Spleen (tissue), 11 donors: ENCODE data around the gene GCSAM. TPM values are rescaled to one million over a fixed set of nuclear protein-coding genes. Genes with fewer than 3 reads are reported as not detected.

Experiments
- DNase-seq: peaks from one replicate; pipeline ENCODE4 v3.0.0-alpha.2; 2020
- H3K27ac ChIP-seq, 8 donors: fragments of 200-600 bp; sonication (generic) in 7 of 8; 1 replicate in 4 of 8; 2 replicates in 4 of 8; pipeline versions ENCODE4 v1.5.0 to v1.8.0; 2016 to 2021; ENCODE audit warnings: inconsistent platforms in 4 of 8, mild to moderate bottlenecking in 4 of 8, moderate library complexity in 1 of 8
- H3K27me3 ChIP-seq, 7 donors: fragments of 200-600 bp; sonication (generic) in 6 of 7; replicated peaks in 1 of 7; 1 replicate in 4 of 7; 2 replicates in 3 of 7; pipeline versions ENCODE4 v1.5.0 to v1.8.0; 2016 to 2021; ENCODE audit warnings: inconsistent platforms in 3 of 7, mild to moderate bottlenecking in 1 of 7
- H3K36me3 ChIP-seq, 6 donors: fragments of 200-600 bp; sonication (generic) in 5 of 6; 1 replicate in 4 of 6; 2 replicates in 2 of 6; pipeline versions ENCODE4 v1.5.0 to v1.8.0; 2016 to 2021; ENCODE audit warnings: inconsistent platforms in 2 of 6
- H3K4me1 ChIP-seq, 6 donors: fragments of 200-600 bp; sonication (generic) in 5 of 6; 1 replicate in 3 of 6; 2 replicates in 3 of 6; pipeline versions ENCODE4 v1.5.0 to v1.8.0; 2016 to 2021; ENCODE audit warnings: inconsistent platforms in 3 of 6
- H3K4me3 ChIP-seq, 8 donors: fragments of 200-600 bp; sonication (generic) in 7 of 8; 1 replicate in 4 of 8; 2 replicates in 4 of 8; pipeline versions ENCODE4 v1.5.0 to v1.8.0; 2016 to 2021; ENCODE audit warnings: inconsistent platforms in 4 of 8, mild to moderate bottlenecking in 4 of 8, moderate library complexity in 2 of 8
- H3K9me3 ChIP-seq, 8 donors: fragments of 200-600 bp; sonication (generic) in 7 of 8; 1 replicate in 4 of 8; 2 replicates in 4 of 8; pipeline versions ENCODE4 v1.5.0 to v1.8.0; 2016 to 2021; ENCODE audit warnings: inconsistent platforms in 4 of 8
- CTCF ChIP-seq, 11 experiments: fragments of 200-600 bp in 7 of 11; fragments of 450-650 bp in 4 of 11; sonication (generic) in 4 of 11; IDR thresholded peaks in 8 of 11; conservative IDR thresholded peaks in 3 of 11; 1 replicate in 7 of 11; 2 replicates in 4 of 11; pipeline versions ENCODE4 v1.4.0 to v1.8.0; 2016 to 2021; ENCODE audit warnings: antibody characterized with exemption in 11 of 11, inconsistent platforms in 4 of 11, mild to moderate bottlenecking in 1 of 11
- POLR2A ChIP-seq, 3 donors: fragments of 450-650 bp; IDR thresholded peaks; one replicate each; pipeline ENCODE4 v1.5.1; 2017; ENCODE audit warnings: antibody characterized with exemption in 3 of 3, mild to moderate bottlenecking in 1 of 3
- POLR2AphosphoS5 ChIP-seq, 3 donors: sonication (generic); formaldehyde crosslinking; IDR thresholded peaks; one replicate each; pipeline ENCODE4 v1.5.1; 2017; ENCODE audit warnings: antibody characterized with exemption in 3 of 3
- WGBS, 5 donors: extraction: QIAGEN DNeasy Blood & Tissue Kit in 3 of 5; methylation state at CpG; one replicate each; pipeline versions ENCODE4 v1.1.5 to v1.1.7; 2013 to 2018; 5-methylcytosine and 5-hydroxymethylcytosine counted together
- intact Hi-C: fragments of 100-400 bp; cut with DNase I; formaldehyde crosslinking; loops from one replicate; pipeline ENCODE4 v1.15.0; 2023; ENCODE audit warnings: low total_unique reads
- polyA plus RNA-seq, 3 donors: library from polyadenylated mRNA; stranded (reverse); fragments of 200-250 nt; gene quantifications; one replicate each; pipeline ENCODE4 v1.2.1, GENCODE V29; 2013
- total RNA-seq, 7 donors: library from RNA; depleted of rRNA in 3 of 7; stranded (reverse); fragments of >200 nt in 3 of 7; fragmentation: NEBNext Ultra II Directional in 4 of 7; extraction: Animal tissue kit (Norgen Biotek cat#: 25700) in 4 of 7; gene quantifications; one replicate each; pipeline versions ENCODE4 v1.1.0 to v1.2.1, GENCODE V29; 2016 to 2021
- donor health status: healthy with polysubstance abuse.
- donor health status: DM: no; HTN: no; CAD: no; lungs with moderate emphysema.
- donor health status: DM: no; HTN: no; CAD: no.
- donor health status: Bipolar disorder and iron deficiency.
- donor health status: healthy.
- donor health status: DM: no; HTN: no; CAD: no.
- donor health status: DM: yes; HTN: yes; CAD: no.

GCSAM gene
- total and polyA plus RNA-seq, 10 donors, result 2.7 to 20.9 (median 8.9) TPM

- no peak overlapping the region for H3K27ac ChIP-seq
- WGBS, 5 donors, result 34 to 64% (median 55%) methylated on average over 2 of the region's 2 CpGs
- TF ChIP-seq POLR2AphosphoS5 (IDR thresholded peaks at IDR 0.05), result no peak
- no peak for TF ChIP-seq POLR2A (IDR thresholded peaks at IDR 0.05)
- no peak for TF ChIP-seq CTCF (IDR thresholded peaks at IDR 0.05 in 8 of 11, conservative IDR thresholded peaks at IDR 0.05 in 3 of 11)
Observed at GRCh38 chr3:112095731-112096130, 37.3 kb downstream of the GCSAM start.

GRCh38 chr3:112093180-112093522, 39.9 kb downstream of the GCSAM start:
- Histone ChIP-seq H3K27ac (peak overlapping the region in 2 of 8 donors; percentile 7 to 24), H3K36me3 (no peaks in the 10 kb centered on the region), H3K9me3 (no peaks in the 10 kb centered on the region), H3K4me3 (no peak overlapping the region), H3K4me1 (peaks cover 6 to 34% (median 20%) of the 10 kb centered on the region in 6 donors), H3K27me3 (peaks cover 0 to 16% (median 0%) of the 10 kb centered on the region in 7 donors)
- TF ChIP-seq CTCF (IDR thresholded peaks at IDR 0.05 in 8 of 11, conservative IDR thresholded peaks at IDR 0.05 in 3 of 11), result no peak
- TF ChIP-seq POLR2AphosphoS5 (IDR thresholded peaks at IDR 0.05), result no peak
- no peak for TF ChIP-seq POLR2A (IDR thresholded peaks at IDR 0.05)
- DNase-seq, result no peak
- intact Hi-C loops, result no loop called here

More at GRCh38 chr3:112095731-112096130, 37.3 kb downstream of the GCSAM start:
- Histone ChIP-seq H3K27me3 (no peaks in the 10 kb centered on the region), H3K9me3 (no peaks in the 10 kb centered on the region), H3K4me1 (peaks cover 0 to 21% (median 9%) of the 10 kb centered on the region in 6 donors), H3K4me3 (no peak overlapping the region), H3K36me3 (no peaks in the 10 kb centered on the region)
- no peak for DNase-seq
- intact Hi-C loops, result no loop called here

- no peaks in the 10 kb centered on the region for H3K36me3 ChIP-seq
- peaks cover 6 to 35% (median 20%) of the 10 kb centered on the region in 6 donors for H3K4me1 ChIP-seq
- TF ChIP-seq POLR2AphosphoS5 (IDR thresholded peaks at IDR 0.05), result no peak
- no peak for TF ChIP-seq CTCF (IDR thresholded peaks at IDR 0.05 in 8 of 11, conservative IDR thresholded peaks at IDR 0.05 in 3 of 11)
- TF ChIP-seq POLR2A (IDR thresholded peaks at IDR 0.05), result no peak
- 51 to 61% (median 58%) methylated on average over 6 of the region's 6 CpGs for WGBS, 5 donors
- no peak overlapping the region for H3K4me3 ChIP-seq
- H3K27me3 ChIP-seq, result peaks cover 0 to 22% (median 4%) of the 10 kb centered on the region in 7 donors
- H3K27ac ChIP-seq, result peak overlapping the region in 3 of 8 donors; percentile 7 to 24 (median 11)
- H3K9me3 ChIP-seq, result no peaks in the 10 kb centered on the region
- DNase-seq, result no peak
- intact Hi-C loops, result no loop called here
Observed at GRCh38 chr3:112092496-112093179, 40.4 kb downstream of the GCSAM start.

- no peak overlapping the region for H3K4me3 ChIP-seq
- DNase-seq, result no peak
- peaks cover 9 to 51% (median 32%) of the 10 kb centered on the region in 6 donors for H3K4me1 ChIP-seq
- intact Hi-C loops, result no loop called here
- peak overlapping the region in 3 of 8 donors; percentile 31 to 43 (median 35) for H3K27ac ChIP-seq
- no peaks in the 10 kb centered on the region for H3K9me3 ChIP-seq
- H3K27me3 ChIP-seq, result peaks cover 0 to 38% (median 19%) of the 10 kb centered on the region in 7 donors
- TF ChIP-seq POLR2A (IDR thresholded peaks at IDR 0.05) (no peak), CTCF (IDR thresholded peaks at IDR 0.05 in 8 of 11, conservative IDR thresholded peaks at IDR 0.05 in 3 of 11) (no peak), POLR2AphosphoS5 (IDR thresholded peaks at IDR 0.05) (no peak)
- no peaks in the 10 kb centered on the region for H3K36me3 ChIP-seq
- WGBS, 5 donors, result 65 to 77% (median 71%) methylated on average over 6 of the region's 6 CpGs
Observed at GRCh38 chr3:112090887-112091586, 42.0 kb downstream of the GCSAM start.
